ENCODE data around the gene BEST2.

GRCh38 chr19:12767666-12768065 is 16.1 kb downstream of the BEST2 start:
- TF ChIP-seq CTCF (IDR thresholded peaks at IDR 0.05) (no peak), POLR2AphosphoS5 (IDR thresholded peaks at IDR 0.05) (no peak), POLR2A (IDR thresholded peaks at IDR 0.05) (no peak)
